ENCODE data around the gene RGR. TPM values are rescaled to one million over a fixed set of nuclear protein-coding genes. Genes with fewer than 3 reads are reported as not detected.

RGR gene
- total RNA-seq, 2 donors from 2014 or later: not detected

DNA sequence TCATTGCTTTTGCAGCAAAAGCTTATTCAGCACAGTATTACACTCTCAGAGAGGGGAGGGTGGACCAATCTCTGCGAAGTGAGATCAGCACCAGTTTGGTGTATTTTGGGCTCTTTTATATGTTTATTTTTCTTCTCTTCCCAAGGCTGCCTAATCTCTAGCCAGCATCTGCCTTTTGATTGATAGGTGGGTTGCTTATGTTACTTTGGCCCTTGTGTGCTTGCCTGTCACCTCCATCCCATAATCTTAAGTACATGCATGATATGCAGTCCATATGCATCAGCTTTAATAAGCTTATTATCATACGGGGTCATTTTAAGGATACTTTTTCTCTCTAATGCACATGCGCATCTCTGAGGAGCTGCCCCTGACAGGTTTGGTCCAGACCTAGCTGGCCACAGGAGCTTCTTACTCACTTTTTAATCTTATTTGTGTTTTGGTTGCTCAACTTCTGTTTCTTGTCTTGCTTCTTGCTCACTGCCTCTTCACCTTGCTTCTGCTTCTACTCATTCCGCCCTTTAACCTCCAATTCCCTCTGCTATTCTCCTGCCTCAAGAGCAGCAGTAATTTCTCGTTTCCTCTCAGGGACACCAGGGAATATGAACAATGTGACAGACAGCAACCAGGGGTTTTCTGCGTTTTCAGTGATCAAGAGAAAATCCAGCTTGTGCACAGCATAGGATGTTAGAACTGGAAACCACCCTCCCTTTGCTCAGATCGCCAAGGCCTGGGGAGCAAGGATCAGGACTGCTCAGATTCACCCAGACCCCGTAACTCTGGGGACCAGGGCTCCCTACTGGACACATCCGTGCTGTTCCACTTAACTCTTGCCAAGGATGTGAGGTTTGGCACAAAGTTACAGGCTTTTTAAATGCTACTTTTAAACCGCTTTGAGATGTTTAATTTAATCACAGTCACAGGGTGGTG lies 10.0 kb downstream of the RGR start:
- H3K9me3 ChIP-seq: peaks cover 0 to 6% (median 0%) of the 10 kb centered on the region in 3 donors
- TF ChIP-seq, protein P1, sequence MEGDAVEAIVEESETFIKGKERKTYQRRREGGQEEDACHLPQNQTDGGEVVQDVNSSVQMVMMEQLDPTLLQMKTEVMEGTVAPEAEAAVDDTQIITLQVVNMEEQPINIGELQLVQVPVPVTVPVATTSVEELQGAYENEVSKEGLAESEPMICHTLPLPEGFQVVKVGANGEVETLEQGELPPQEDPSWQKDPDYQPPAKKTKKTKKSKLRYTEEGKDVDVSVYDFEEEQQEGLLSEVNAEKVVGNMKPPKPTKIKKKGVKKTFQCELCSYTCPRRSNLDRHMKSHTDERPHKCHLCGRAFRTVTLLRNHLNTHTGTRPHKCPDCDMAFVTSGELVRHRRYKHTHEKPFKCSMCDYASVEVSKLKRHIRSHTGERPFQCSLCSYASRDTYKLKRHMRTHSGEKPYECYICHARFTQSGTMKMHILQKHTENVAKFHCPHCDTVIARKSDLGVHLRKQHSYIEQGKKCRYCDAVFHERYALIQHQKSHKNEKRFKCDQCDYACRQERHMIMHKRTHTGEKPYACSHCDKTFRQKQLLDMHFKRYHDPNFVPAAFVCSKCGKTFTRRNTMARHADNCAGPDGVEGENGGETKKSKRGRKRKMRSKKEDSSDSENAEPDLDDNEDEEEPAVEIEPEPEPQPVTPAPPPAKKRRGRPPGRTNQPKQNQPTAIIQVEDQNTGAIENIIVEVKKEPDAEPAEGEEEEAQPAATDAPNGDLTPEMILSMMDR (IDR thresholded peaks at IDR 0.05): no peak
- WGBS, 2 donors: 57 to 71% methylated on average over 10 of the region's 10 CpGs
- no peaks in the 10 kb centered on the region for H3K36me3 ChIP-seq (replicated peaks in 1 of 2; ENCODE audit: insufficient read depth in 1 of 2, low read depth in 2 of 2)
- intact Hi-C loops (cut with DNase I): no loop called here
- ATAC-seq (no peak), DNase-seq (no peak)
- no peaks in the 10 kb centered on the region for H3K27me3 ChIP-seq
- H3K27ac ChIP-seq: no peak overlapping the region
- H3K4me1 ChIP-seq: peaks cover 5% of the 10 kb centered on the region
- H3K4me3 ChIP-seq: no peak overlapping the region

DNA sequence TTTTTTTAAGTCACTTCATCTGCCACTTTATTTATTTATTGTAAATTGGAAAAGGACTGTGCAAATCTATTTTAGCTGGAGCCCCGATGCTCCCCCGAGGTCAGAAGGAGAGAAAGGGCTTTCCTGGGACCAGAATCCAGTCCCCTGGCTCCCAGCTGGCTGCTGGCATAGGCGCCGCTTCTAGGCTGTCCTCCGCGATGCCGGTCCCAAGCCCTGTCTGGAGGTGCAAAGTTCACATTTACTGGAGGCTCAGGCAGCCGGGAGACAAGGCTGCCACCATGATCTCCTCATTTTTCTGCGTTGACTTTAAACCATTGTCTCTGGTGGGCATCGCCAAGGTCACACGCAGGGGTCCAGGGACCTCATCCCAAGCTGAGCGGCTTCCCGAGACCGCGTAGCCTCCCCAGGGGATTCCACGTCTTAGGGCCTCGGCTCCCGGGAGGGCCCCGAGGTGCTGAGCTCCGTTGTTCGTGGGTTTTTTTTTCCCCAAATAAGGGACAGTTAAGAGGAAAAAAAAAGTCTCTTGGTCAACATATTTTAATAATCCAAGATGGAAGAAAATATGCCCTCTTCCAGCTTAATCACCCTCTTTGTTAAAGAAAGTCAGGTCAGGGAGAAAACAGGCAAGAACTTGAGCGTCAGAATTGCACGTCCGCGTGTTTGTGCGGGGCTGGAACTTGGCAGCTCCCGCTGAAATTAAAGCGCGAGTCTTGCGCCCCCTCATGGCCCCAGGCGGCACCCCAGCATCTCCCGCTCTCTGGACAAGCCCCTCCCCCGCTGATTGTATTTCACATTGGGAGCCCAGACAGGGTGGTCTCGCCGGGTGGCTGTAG lies 11.9 kb downstream of the RGR start:
- Histone ChIP-seq H3K27ac (no peak overlapping the region), H3K36me3 (replicated peaks in 1 of 2; ENCODE audit: insufficient read depth in 1 of 2, low read depth in 2 of 2) (no peaks in the 10 kb centered on the region), H3K4me3 (no peak overlapping the region), H3K27me3 (no peaks in the 10 kb centered on the region), H3K9me3 (peaks cover 0 to under 1% (median 0%) of the 10 kb centered on the region in 3 donors), H3K4me1 (peaks cover 5% of the 10 kb centered on the region)
- peak; percentile 65 for ATAC-seq
- TF ChIP-seq POLR2A (IDR thresholded peaks at IDR 0.05): no peak
- TF ChIP-seq, protein P1 (IDR thresholded peaks at IDR 0.05): peak; percentile 16 to 55 (median 52)
- WGBS, 2 donors: 29% methylated on average over 28 to 35 of the region's 35 CpGs
- intact Hi-C loops (cut with DNase I): no loop called here
- peak; percentile 41 to 63 (median 50) for DNase-seq

DNA sequence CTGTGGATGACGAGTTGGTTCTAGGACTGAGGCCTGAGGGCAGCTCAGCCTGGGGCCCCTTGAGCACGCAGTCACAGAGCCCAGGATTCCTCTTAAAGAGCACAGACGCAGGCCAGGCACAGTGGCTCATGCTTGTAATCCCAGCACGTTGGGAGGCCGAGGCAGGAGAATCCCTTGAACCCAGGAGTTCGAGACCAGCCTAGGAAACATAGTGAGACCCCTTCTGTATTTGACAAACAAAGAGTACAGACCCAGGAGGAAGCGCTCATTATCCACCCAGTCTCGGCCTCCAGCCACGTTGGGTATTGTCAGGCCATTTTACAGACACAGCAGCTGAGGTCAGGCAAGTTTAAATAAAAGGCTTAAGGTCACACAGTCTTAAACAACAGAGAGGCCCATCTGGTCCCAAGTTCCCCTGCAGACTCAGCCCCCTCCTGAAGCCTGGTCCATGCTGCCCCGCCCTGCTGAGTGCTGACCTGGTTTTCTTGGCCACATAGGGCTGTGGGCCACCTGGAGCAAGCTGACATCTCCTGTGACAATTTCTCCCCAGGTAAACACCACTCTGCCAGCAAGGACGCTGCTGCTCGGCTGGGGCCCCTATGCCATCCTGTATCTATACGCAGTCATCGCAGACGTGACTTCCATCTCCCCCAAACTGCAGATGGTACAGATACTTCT lies 12.6 kb downstream of the RGR start:
- Histone ChIP-seq H3K4me1 (peaks cover 5% of the 10 kb centered on the region), H3K4me3 (no peak overlapping the region), H3K27me3 (no peaks in the 10 kb centered on the region), H3K36me3 (replicated peaks in 1 of 2; ENCODE audit: insufficient read depth in 1 of 2, low read depth in 2 of 2) (no peaks in the 10 kb centered on the region), H3K27ac (no peak overlapping the region), H3K9me3 (no peaks in the 10 kb centered on the region)
- intact Hi-C loops (cut with DNase I): no loop called here
- no peak for DNase-seq
- ATAC-seq: no peak
- TF ChIP-seq, protein P1 (IDR thresholded peaks at IDR 0.05): no peak
- TF ChIP-seq POLR2A (IDR thresholded peaks at IDR 0.05): no peak
- WGBS, 2 donors: 75 to 86% methylated on average over 6 to 15 of the region's 15 CpGs

DNA sequence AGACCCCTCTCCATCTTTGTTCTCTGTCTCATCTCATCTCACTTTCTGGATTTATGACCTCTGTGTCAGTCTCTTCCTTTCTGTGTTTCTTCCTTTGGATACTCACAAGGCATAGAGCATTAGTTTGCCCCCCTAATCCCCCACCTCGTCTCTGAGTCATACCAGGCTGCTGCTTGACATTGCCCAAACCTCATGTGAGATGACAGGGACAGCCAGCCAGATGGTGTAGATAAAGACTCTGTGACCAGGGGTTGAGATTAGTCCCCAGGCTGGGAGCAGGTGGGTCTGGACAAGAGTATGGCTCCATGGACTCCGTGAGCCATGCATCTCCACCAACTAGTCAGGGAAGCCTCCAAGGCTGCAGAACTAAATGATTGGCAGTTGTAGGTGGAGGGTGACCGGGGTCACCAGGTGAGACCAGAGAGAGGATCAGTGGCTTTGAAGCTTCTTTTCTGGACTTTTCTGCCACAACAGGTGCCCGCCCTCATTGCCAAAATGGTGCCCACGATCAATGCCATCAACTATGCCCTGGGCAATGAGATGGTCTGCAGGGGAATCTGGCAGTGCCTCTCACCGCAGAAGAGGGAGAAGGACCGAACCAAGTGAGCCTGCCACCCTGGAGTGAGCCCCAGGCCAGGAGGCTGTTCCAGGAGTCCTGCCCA lies 13.3 kb downstream of the RGR start:
- H3K36me3 ChIP-seq (replicated peaks in 1 of 2; ENCODE audit: insufficient read depth in 1 of 2, low read depth in 2 of 2): no peaks in the 10 kb centered on the region
- 71 to 77% methylated on average over 7 of the region's 7 CpGs for WGBS, 2 donors
- intact Hi-C loops (cut with DNase I): no loop called here
- no peak overlapping the region for H3K27ac ChIP-seq
- ATAC-seq (no peak), DNase-seq (no peak)
- H3K27me3 ChIP-seq: no peaks in the 10 kb centered on the region
- no peak for TF ChIP-seq POLR2A (IDR thresholded peaks at IDR 0.05)
- TF ChIP-seq, protein P1 (IDR thresholded peaks at IDR 0.05): no peak
- H3K4me1 ChIP-seq: peaks cover 5% of the 10 kb centered on the region
- no peak overlapping the region for H3K4me3 ChIP-seq
- H3K9me3 ChIP-seq: no peaks in the 10 kb centered on the region

Measured in body of pancreas (tissue), 4 donors.